ENCODE results near the gene OPN5.

GRCh38 chr6:47737406-47737805 is 44.4 kb upstream of the OPN5 start:
- TF ChIP-seq PATZ1 (CRISPR knock-in tag; IDR thresholded peaks at IDR 0.05; ENCODE audit: borderline replicate concordance) (no peak), GLIS3 (CRISPR knock-in tag; IDR thresholded peaks at IDR 0.05) (no peak), PPARA (CRISPR knock-in tag; IDR thresholded peaks at IDR 0.05; ENCODE audit: borderline replicate concordance) (no peak), SNAI2 (CRISPR knock-in tag; IDR thresholded peaks at IDR 0.05) (no peak), OSR1 (CRISPR knock-in tag; IDR thresholded peaks at IDR 0.05) (no peak), CREB5 (CRISPR knock-in tag; IDR thresholded peaks at IDR 0.05; ENCODE audit: low read depth) (no peak), TCF4 (CRISPR knock-in tag; IDR thresholded peaks at IDR 0.05; ENCODE audit: borderline replicate concordance) (no peak), BACH2 (CRISPR knock-in tag; IDR thresholded peaks at IDR 0.05; ENCODE audit: borderline replicate concordance) (no peak), ZFP3 (CRISPR knock-in tag; IDR thresholded peaks at IDR 0.05) (no peak), ZNF565 (CRISPR knock-in tag; conservative IDR thresholded peaks at IDR 0.05; ENCODE audit: low read depth) (no peak), ESRRG (CRISPR knock-in tag; IDR thresholded peaks at IDR 0.05) (no peak), ARNTL (CRISPR knock-in tag; IDR thresholded peaks at IDR 0.05; ENCODE audit: borderline replicate concordance, low read depth) (no peak), RARB (CRISPR knock-in tag; IDR thresholded peaks at IDR 0.05) (no peak), ISL1 (CRISPR knock-in tag; IDR thresholded peaks at IDR 0.05) (no peak)

All from SK-N-SH treated with all-trans-retinoic acid at 6 μM for 48 hours (cell line).